ENCODE data around the gene TOMM6.

Gene TOMM6

GRCh38 chr6:41815587-41815986, 28.1 kb downstream of the TOMM6 start:
- DNase-seq = no peak
- Histone ChIP-seq H3K27ac (no peak overlapping the region), H3K36me3 (peaks cover 15% of the 10 kb centered on the region), H3K27me3 (ENCODE audit: insufficient read depth, low read depth, severe bottlenecking) (no peaks in the 10 kb centered on the region), H3K4me3 (ENCODE audit: low read depth, low read length) (no peak overlapping the region), H3K9me3 (ENCODE audit: severe bottlenecking) (no peaks in the 10 kb centered on the region)
- TF ChIP-seq CTCF (IDR thresholded peaks at IDR 0.05; ENCODE audit: low read depth, low read length) = no peak

DNA sequence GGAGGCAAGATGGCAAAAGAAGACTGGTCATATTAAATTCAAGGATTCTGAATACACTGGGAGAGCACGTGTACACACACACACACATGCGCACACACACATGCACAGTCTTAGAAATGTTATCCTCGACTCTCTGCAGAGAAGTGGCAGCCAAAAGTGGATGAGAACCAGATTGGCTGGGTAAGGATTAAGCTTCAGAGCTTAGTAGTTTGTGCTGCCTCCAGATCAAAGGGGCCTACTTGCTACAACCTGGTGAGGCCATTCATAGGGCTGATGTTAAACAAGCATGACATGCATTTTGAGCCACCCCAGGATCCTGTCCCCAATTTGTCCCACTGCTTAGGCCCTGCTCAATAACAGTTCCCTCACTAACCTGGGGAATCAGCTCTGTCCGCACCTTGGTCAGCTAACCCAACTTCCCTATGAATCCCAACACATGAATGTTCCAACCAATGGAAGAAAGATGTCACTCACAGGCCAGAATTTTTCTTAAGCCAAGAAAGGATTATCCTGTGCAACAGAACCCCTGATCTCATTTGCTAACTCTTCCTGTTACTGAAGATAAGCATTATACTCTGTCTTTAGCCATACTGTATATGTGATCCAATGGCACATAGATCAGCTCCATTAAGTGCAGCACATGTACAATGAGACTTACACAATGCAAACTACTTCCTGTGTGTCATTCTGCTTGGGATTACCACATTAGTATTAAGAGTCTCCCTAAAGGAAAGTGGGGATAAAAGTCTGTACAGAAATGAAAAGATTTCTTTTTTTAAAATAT, 31.0 kb downstream of the TOMM6 start:
- no peak for TF ChIP-seq CTCF (IDR thresholded peaks at IDR 0.05; ENCODE audit: low read depth, low read length)
- peak; percentile 92 for DNase-seq
- peak overlapping the region; percentile 63 for H3K27ac ChIP-seq
- peak overlapping the region; percentile 26 for H3K4me3 ChIP-seq (ENCODE audit: low read depth, low read length)
- H3K36me3 ChIP-seq = peaks cover 38% of the 10 kb centered on the region
- H3K27me3 ChIP-seq (ENCODE audit: insufficient read depth, low read depth, severe bottlenecking) = no peaks in the 10 kb centered on the region
- H3K9me3 ChIP-seq (ENCODE audit: severe bottlenecking) = no peaks in the 10 kb centered on the region

DNA sequence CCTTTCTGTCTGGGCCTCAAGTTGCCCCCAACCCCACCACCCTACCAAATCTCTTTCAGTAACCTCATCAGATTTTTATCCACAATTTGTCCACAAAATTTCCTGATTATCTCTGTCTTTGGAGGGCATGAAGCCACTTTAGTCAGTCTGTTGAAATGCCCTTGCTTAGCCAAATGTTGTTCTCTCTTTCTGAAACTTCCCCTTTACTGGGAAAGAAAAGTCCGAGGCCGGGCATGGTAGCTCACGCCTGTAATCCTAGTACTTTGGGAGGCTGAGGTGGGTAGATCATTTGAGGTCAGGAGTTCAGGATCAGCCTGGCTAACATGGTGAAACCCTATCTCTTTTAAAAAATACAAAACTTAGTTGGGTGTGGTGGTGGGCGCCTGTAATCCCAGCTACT, 33.8 kb downstream of the TOMM6 start:
- H3K9me3 ChIP-seq (ENCODE audit: severe bottlenecking) = no peaks in the 10 kb centered on the region
- TF ChIP-seq CTCF (IDR thresholded peaks at IDR 0.05; ENCODE audit: low read depth, low read length) = no peak

GRCh38 chr6:41822021-41822420, 34.5 kb downstream of the TOMM6 start:
- Histone ChIP-seq H3K9me3 (ENCODE audit: severe bottlenecking) (no peaks in the 10 kb centered on the region), H3K27ac (no peak overlapping the region), H3K27me3 (ENCODE audit: insufficient read depth, low read depth, severe bottlenecking) (no peaks in the 10 kb centered on the region), H3K4me3 (ENCODE audit: low read depth, low read length) (no peak overlapping the region), H3K36me3 (peaks cover 50% of the 10 kb centered on the region)
- TF ChIP-seq CTCF (IDR thresholded peaks at IDR 0.05; ENCODE audit: low read depth, low read length) = no peak
- no peak for DNase-seq

More for the DNA sequence above, 33.8 kb downstream of the TOMM6 start:
- no peak overlapping the region for H3K27ac ChIP-seq
- H3K27me3 ChIP-seq (ENCODE audit: insufficient read depth, low read depth, severe bottlenecking) = no peaks in the 10 kb centered on the region
- peaks cover 46% of the 10 kb centered on the region for H3K36me3 ChIP-seq
- no peak overlapping the region for H3K4me3 ChIP-seq (ENCODE audit: low read depth, low read length)
- DNase-seq = no peak

- Histone ChIP-seq H3K4me3 (ENCODE audit: low read depth, low read length) (no peak overlapping the region), H3K36me3 (peaks cover 51% of the 10 kb centered on the region), H3K27ac (no peak overlapping the region), H3K27me3 (ENCODE audit: insufficient read depth, low read depth, severe bottlenecking) (no peaks in the 10 kb centered on the region), H3K9me3 (ENCODE audit: severe bottlenecking) (no peaks in the 10 kb centered on the region)
- no peak for DNase-seq
- TF ChIP-seq CTCF (IDR thresholded peaks at IDR 0.05; ENCODE audit: low read depth, low read length) = no peak
Observed at GRCh38 chr6:41823178-41823577, 35.7 kb downstream of the TOMM6 start.

All from WERI-Rb-1 (cell line).